ENCODE results near the gene SCAI.
"Not testable (repeated sequence)": the region's sequence is repeated elsewhere in the genome, so short reads cannot be mapped to it uniquely, and the experiment has no call there.

SCAI gene

DNA sequence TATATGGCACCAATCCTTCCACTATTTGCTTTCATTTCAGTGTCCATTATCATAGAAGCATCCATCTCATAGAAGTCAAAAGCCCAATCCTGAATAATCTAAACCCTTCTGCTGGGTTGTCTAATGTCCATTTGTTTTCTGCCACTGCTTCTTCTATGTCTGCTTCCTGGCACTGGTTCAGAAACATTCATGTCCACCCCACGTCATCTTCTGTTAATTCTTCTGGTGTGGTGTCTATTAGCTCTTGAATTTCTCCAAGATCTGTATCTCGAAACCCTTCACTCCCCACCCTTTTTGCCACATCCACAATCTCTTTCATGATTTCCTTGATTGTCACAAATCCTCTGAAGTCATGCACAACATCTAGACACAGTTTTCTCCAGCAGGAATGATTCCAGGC lies 179.3 kb downstream of the SCAI start:
- 0 out of 2 replicates have a peak overlapping the region, but pooled peaks have one; percentile 21 for H3K27ac ChIP-seq

DNA sequence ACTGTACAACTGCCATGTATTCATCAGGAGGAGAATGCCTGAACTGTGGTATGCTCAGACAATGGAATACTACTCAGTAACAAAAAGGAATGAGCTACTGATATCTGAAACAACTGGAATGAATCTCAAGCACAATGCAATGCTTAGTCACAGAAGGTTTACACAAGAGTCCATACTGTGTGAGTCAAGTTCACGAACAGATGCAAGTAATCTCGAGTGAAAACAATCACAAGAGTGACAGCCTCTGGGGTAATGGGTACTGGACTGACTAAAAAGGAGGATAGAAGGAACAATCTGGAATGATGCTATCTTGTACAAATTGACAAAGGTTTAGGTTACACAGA lies 182.9 kb downstream of the SCAI start:
- Histone ChIP-seq H3K4me3 (no peak overlapping the region), H3K9me3 (ENCODE audit: low read depth, low read length) (no peaks in the 10 kb centered on the region), H3K9ac (ENCODE audit: insufficient read length) (no peak overlapping the region), H3K36me3 (ENCODE audit: insufficient read depth, low read length) (no peaks in the 10 kb centered on the region), H3K27ac (no peak overlapping the region)
- TF ChIP-seq FOXP2 (optimal IDR thresholded peaks at IDR 0.05; ENCODE audit: control extremely low read depth, extremely low read length, insufficient read depth) (no peak), EZH2 (IDR thresholded peaks at IDR 0.05) (no peak), POLR2AphosphoS5 (IDR thresholded peaks at IDR 0.05; ENCODE audit: borderline replicate concordance, low read depth, low read length) (no peak)
- DNase-seq (ENCODE audit: low read depth, low spot score), result no peak

More for the DNA sequence above, 179.3 kb downstream of the SCAI start:
- H3K9me3 ChIP-seq (ENCODE audit: low read depth, low read length), result no peaks in the 10 kb centered on the region
- DNase-seq (ENCODE audit: low read depth, low spot score), result no peak
- H3K9ac ChIP-seq (ENCODE audit: insufficient read length), result no peak overlapping the region
- H3K4me3 ChIP-seq, result no peak overlapping the region
- H3K36me3 ChIP-seq (ENCODE audit: insufficient read depth, low read length), result no peaks in the 10 kb centered on the region
- TF ChIP-seq FOXP2 (optimal IDR thresholded peaks at IDR 0.05; ENCODE audit: control extremely low read depth, extremely low read length, insufficient read depth), result no peak
- no peak for TF ChIP-seq EZH2 (IDR thresholded peaks at IDR 0.05)
- no peak for TF ChIP-seq POLR2AphosphoS5 (IDR thresholded peaks at IDR 0.05; ENCODE audit: borderline replicate concordance, low read depth, low read length)

DNA sequence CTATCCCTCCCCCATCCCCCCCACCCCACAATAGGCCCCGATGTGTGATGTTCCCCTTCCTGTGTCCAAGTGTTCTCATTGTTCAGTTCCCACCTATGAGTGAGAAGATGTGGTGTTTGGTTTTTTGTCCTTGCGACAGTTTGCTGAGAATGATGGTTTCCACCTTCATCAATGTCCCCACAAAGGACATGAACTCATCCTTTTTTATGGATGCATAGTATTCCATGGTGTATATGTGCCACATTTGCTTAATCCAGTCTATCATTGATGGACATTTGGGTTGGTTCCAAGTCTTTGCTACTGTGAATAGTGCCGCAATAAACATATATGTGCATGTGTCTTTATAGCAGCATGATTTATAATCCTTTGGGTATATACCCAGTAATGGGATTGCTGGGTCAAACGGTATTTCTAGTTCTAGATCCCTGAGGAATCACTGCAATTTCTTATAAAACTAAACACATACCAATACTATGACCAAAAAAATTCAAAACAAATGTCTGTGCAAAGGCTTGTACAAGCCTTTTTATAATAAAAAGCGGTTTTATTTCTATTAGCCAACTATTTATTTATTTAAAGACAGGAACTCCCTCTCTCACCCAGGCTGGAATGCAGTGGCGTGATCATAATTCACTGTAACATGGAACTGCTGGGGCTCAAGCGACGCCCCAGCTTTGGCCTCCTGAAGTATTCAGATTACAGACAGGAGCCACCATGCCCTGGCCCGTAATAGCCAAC lies 183.5 kb downstream of the SCAI start:
- not testable (repeated sequence) for H3K36me3 ChIP-seq (ENCODE audit: insufficient read depth, low read length); H3K9ac ChIP-seq (ENCODE audit: insufficient read length); H3K27ac ChIP-seq; H3K9me3 ChIP-seq (ENCODE audit: low read depth, low read length); H3K4me3 ChIP-seq; DNase-seq (ENCODE audit: low read depth, low spot score)

DNA sequence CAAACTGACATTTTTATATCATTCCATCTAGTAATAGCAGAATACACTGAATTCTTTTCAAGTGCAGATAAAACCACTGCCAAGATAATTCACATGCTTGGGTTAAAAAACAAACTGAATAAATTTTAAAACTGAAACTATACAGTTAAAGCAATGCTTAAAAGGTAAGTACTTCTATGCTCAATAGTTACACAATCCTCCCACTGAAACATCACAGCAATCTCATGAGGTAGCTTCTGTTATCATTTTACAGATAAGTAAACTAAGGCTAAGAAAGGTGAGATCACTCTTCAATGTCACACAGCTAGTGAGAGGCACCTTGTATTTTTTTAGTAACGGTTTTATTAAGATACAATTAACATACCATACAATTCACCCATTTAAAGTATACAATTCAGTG lies 189.1 kb downstream of the SCAI start:
- no peak overlapping the region for H3K9ac ChIP-seq (ENCODE audit: insufficient read length)
- TF ChIP-seq POLR2AphosphoS5 (IDR thresholded peaks at IDR 0.05; ENCODE audit: borderline replicate concordance, low read depth, low read length), result no peak
- TF ChIP-seq FOXP2 (optimal IDR thresholded peaks at IDR 0.05; ENCODE audit: control extremely low read depth, extremely low read length, insufficient read depth), result no peak
- no peak for TF ChIP-seq EZH2 (IDR thresholded peaks at IDR 0.05)
- H3K36me3 ChIP-seq (ENCODE audit: insufficient read depth, low read length), result no peaks in the 10 kb centered on the region
- H3K27ac ChIP-seq, result no peak overlapping the region
- H3K4me3 ChIP-seq, result no peak overlapping the region
- no peak for DNase-seq (ENCODE audit: low read depth, low spot score)
- no peaks in the 10 kb centered on the region for H3K9me3 ChIP-seq (ENCODE audit: low read depth, low read length)

DNA sequence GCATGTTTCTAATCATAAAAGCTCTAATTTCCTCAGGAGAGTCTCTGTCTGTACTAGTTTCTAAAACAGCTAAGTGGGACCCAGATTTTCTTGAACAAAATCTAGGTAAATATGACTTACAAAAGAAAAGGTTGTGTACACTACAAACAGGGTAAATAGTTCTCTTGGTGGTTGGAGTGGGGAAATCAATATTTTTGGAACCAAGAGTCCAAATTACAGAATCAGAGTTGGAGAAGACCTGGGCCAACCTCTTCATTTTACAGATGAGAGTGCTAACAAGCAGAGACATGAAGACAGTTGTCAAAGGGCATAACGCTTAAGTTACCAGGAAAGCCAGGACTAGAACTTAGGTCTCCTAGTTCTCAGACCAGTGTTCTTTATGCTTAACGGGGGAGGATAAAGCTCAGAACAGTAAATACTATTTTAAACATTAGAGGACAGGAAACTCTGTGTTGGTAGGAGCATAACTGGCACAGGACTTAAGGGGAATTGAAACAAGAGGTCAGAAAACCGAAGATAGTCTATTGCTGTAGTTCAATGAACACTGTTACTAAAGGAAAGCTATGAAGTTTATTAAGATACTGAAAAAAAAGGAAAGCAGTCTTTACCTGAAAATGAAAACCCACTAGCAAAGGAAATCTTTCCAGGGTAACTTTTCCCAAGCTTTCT lies 193.1 kb downstream of the SCAI start:
- Histone ChIP-seq H3K36me3 (ENCODE audit: insufficient read depth, low read length) (no peaks in the 10 kb centered on the region), H3K9ac (ENCODE audit: insufficient read length) (no peak overlapping the region), H3K9me3 (ENCODE audit: low read depth, low read length) (no peaks in the 10 kb centered on the region), H3K4me3 (no peak overlapping the region), H3K27ac (no peak overlapping the region)
- DNase-seq (ENCODE audit: low read depth, low spot score), result no peak
- TF ChIP-seq FOXP2 (optimal IDR thresholded peaks at IDR 0.05; ENCODE audit: control extremely low read depth, extremely low read length, insufficient read depth) (no peak), POLR2AphosphoS5 (IDR thresholded peaks at IDR 0.05; ENCODE audit: borderline replicate concordance, low read depth, low read length) (no peak), EZH2 (IDR thresholded peaks at IDR 0.05) (no peak)

DNA sequence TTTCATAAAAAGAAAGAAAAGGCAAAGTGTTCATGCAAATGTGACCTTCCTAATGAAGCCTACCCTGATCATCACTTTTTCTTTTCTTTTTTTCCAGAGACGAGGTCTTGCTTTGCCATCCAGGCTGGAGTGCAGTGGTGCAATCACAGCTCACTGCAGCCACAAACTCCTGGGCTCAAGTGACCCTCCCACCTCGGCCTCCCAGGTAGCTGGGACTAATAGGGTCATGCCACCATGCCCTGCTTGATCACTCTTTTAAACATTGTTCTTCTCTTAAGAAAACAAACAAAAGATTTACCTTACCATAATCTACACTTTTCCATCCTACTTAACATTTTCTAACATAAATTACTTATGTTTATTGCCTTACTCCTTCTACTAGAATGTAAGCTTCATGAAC lies 193.9 kb downstream of the SCAI start:
- Histone ChIP-seq H3K9ac (ENCODE audit: insufficient read length) (no peak overlapping the region), H3K4me3 (no peak overlapping the region), H3K27ac (no peak overlapping the region), H3K36me3 (ENCODE audit: insufficient read depth, low read length) (no peaks in the 10 kb centered on the region), H3K9me3 (ENCODE audit: low read depth, low read length) (no peaks in the 10 kb centered on the region)
- DNase-seq (ENCODE audit: low read depth, low spot score), result no peak
- TF ChIP-seq POLR2AphosphoS5 (IDR thresholded peaks at IDR 0.05; ENCODE audit: borderline replicate concordance, low read depth, low read length), result no peak
- TF ChIP-seq EZH2 (IDR thresholded peaks at IDR 0.05), result no peak
- TF ChIP-seq FOXP2 (optimal IDR thresholded peaks at IDR 0.05; ENCODE audit: control extremely low read depth, extremely low read length, insufficient read depth), result no peak

DNA sequence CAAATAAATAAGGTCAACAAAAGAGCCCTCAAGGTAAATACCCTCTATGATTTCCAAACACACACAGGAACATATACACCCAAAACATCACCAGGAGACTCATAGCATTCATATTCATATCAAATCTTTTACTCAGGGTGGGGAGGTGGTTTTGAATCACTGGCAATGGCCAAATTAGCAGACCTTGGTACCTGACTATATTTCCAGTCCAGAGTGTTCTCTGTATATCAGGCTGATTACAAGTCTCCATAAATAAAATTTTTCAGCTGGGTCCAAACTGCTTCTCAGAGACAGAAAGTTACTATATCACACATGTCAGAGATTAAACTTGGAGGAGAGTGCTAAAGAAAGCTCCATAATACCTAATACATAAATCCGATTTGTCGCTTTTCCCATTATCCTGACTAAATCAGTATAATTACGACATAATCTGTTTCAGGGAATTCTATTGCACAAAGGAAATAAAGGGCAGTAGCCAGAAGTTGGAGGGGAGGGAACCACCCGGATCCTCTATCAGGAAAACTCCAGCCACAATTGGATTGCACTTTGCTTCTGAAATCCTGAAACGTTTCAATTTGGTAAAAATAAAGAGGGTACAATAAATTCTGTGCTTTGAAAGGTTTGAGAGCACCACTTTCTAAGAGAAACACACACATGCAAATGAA lies 195.5 kb downstream of the SCAI start:
- no peaks in the 10 kb centered on the region for H3K36me3 ChIP-seq (ENCODE audit: insufficient read depth, low read length)
- no peak for TF ChIP-seq EZH2 (IDR thresholded peaks at IDR 0.05)
- TF ChIP-seq FOXP2 (optimal IDR thresholded peaks at IDR 0.05; ENCODE audit: control extremely low read depth, extremely low read length, insufficient read depth), result no peak
- TF ChIP-seq POLR2AphosphoS5 (IDR thresholded peaks at IDR 0.05; ENCODE audit: borderline replicate concordance, low read depth, low read length), result no peak
- no peak for DNase-seq (ENCODE audit: low read depth, low spot score)
- H3K9me3 ChIP-seq (ENCODE audit: low read depth, low read length), result no peaks in the 10 kb centered on the region
- H3K27ac ChIP-seq, result no peak overlapping the region
- H3K9ac ChIP-seq (ENCODE audit: insufficient read length), result no peak overlapping the region
- H3K4me3 ChIP-seq, result no peak overlapping the region

DNA sequence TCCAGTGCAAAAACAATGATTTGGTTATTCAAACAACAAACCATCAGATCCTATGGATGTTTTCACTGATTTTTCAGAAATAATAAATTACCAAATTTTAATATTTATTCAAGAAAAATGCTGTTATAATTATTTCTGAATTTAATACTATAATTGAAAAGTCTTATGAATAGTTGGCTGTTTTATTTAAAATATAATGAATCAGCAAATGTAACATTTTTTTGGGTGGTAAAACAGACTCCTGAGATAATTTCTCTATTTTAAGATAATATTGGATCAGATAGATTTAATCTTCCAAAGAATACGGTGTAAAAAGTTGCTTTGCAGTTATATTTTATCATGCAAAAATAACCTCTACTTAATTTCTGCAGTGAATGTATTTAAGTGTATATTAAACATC lies 197.2 kb downstream of the SCAI start:
- no peak for TF ChIP-seq EZH2 (IDR thresholded peaks at IDR 0.05)
- no peak for TF ChIP-seq POLR2AphosphoS5 (IDR thresholded peaks at IDR 0.05; ENCODE audit: borderline replicate concordance, low read depth, low read length)
- no peak for TF ChIP-seq FOXP2 (optimal IDR thresholded peaks at IDR 0.05; ENCODE audit: control extremely low read depth, extremely low read length, insufficient read depth)
- H3K36me3 ChIP-seq (ENCODE audit: insufficient read depth, low read length), result no peaks in the 10 kb centered on the region
- no peaks in the 10 kb centered on the region for H3K9me3 ChIP-seq (ENCODE audit: low read depth, low read length)
- H3K9ac ChIP-seq (ENCODE audit: insufficient read length), result no peak overlapping the region
- H3K27ac ChIP-seq, result no peak overlapping the region
- DNase-seq (ENCODE audit: low read depth, low spot score), result no peak
- H3K4me3 ChIP-seq, result no peak overlapping the region

Measured in SK-N-MC (cell line).